Lung (tissue), 12 donors: ENCODE results near the gene COPG2. TPM values are rescaled to one million over a fixed set of nuclear protein-coding genes. Genes with fewer than 3 reads are reported as not detected.
"Not testable (repeated sequence)": the region's sequence is repeated elsewhere in the genome, so short reads cannot be mapped to it uniquely, and the experiment has no call there.

Experiments
- ATAC-seq: fragments of 200-7000 bp; cut with Tn5 transposase; one replicate; pipeline ENCODE4 v1.9.1; 2020; ENCODE audit warnings: moderate number of reproducible peaks; ENCODE audit not compliant: insufficient read depth, low FRiP score
- DNase-seq, 3 donors: peaks; one replicate each; pipeline ENCODE4 v3.0.0-alpha.2; 2013 to 2017
- H3K27ac ChIP-seq, 2 donors: one replicate each; pipeline ENCODE4 v1.5.1; 2013; ENCODE audit warnings: mild to moderate bottlenecking in 2 of 2, moderate library complexity in 2 of 2, control low read depth in 1 of 2, inconsistent platforms in 1 of 2, low read depth in 1 of 2, low read length in 1 of 2
- H3K27me3 ChIP-seq, 3 donors: one replicate each; pipeline ENCODE4 v1.5.1; 2013; ENCODE audit warnings: low read length in 2 of 3; ENCODE audit not compliant: control insufficient read depth in 3 of 3, insufficient read depth in 3 of 3
- H3K36me3 ChIP-seq, 4 donors: one replicate each; pipeline ENCODE4 v1.5.1; 2013; ENCODE audit warnings: low read length in 4 of 4, mild to moderate bottlenecking in 1 of 4, moderate library complexity in 1 of 4; ENCODE audit not compliant: control insufficient read depth in 4 of 4, insufficient read depth in 4 of 4
- H3K4me1 ChIP-seq, 5 donors: one replicate each; pipeline ENCODE4 v1.5.1; 2013; ENCODE audit warnings: low read length in 5 of 5, mild to moderate bottlenecking in 2 of 5, moderate library complexity in 1 of 5; ENCODE audit not compliant: control insufficient read depth in 5 of 5, insufficient read depth in 5 of 5
- H3K4me3 ChIP-seq: one replicate; pipeline ENCODE4 v1.5.1; 2013; ENCODE audit warnings: mild to moderate bottlenecking, control low read depth, moderate library complexity
- H3K9ac ChIP-seq, 2 donors: one replicate each; pipeline ENCODE4 v1.5.1; 2013; ENCODE audit warnings: low read length in 2 of 2, control low read depth in 1 of 2; ENCODE audit not compliant: insufficient read depth in 1 of 2
- H3K9me3 ChIP-seq, 4 donors: one replicate each; pipeline ENCODE4 v1.5.1; 2013; ENCODE audit warnings: low read length in 3 of 4, mild to moderate bottlenecking in 1 of 4, moderate library complexity in 1 of 4; ENCODE audit not compliant: control insufficient read depth in 4 of 4, insufficient read depth in 3 of 4
- WGBS, 2 donors: extraction: QIAGEN DNeasy Blood & Tissue Kit; methylation state at CpG; one replicate each; pipeline ENCODE4 v1.1.7; 2013; 5-methylcytosine and 5-hydroxymethylcytosine counted together
- polyA plus RNA-seq, 2 donors: library from polyadenylated mRNA; stranded (reverse); fragments of 200-250 nt; gene quantifications; one replicate each; pipeline ENCODE4 v1.2.1, GENCODE V29; 2013
- total RNA-seq, 2 donors: library from RNA; depleted of rRNA in 1 of 2; stranded (reverse); fragments of >200 nt in 1 of 2; gene quantifications; one replicate each; pipeline ENCODE4 v1.2.1, GENCODE V29; 2014 to 2021
- TF ChIP-seq, protein P1 (sequence below): IDR thresholded peaks from 2 replicates; pipeline ENCODE4 v1.5.1; 2012; ENCODE audit warnings: mild to moderate bottlenecking; ENCODE audit errors: control extremely low read depth, extremely low read depth
- donor health status: control.
- donor health status: control.
- donor health status: Bipolar disorder and iron deficiency.
- donor health status: healthy.
- donor health status: DM: yes; HTN: yes; CAD: no.

Gene COPG2
- total and polyA plus RNA-seq, 4 donors = 8.9 to 29.3 (median 16.8) TPM

- H3K27ac ChIP-seq = no peak overlapping the region
- peaks cover 0 to 18% (median 9%) of the 10 kb centered on the region in 4 donors for H3K36me3 ChIP-seq
- WGBS, 2 donors = 76 to 79% methylated on average over 4 of the region's 4 CpGs
- no peak overlapping the region for H3K9ac ChIP-seq
- no peaks in the 10 kb centered on the region for H3K27me3 ChIP-seq
- H3K9me3 ChIP-seq = no peaks in the 10 kb centered on the region
- no peak for ATAC-seq
- peak in 2 of 3 donors; percentile 17 to 45 for DNase-seq
- H3K4me1 ChIP-seq = no peaks in the 10 kb centered on the region
- TF ChIP-seq, protein P1, sequence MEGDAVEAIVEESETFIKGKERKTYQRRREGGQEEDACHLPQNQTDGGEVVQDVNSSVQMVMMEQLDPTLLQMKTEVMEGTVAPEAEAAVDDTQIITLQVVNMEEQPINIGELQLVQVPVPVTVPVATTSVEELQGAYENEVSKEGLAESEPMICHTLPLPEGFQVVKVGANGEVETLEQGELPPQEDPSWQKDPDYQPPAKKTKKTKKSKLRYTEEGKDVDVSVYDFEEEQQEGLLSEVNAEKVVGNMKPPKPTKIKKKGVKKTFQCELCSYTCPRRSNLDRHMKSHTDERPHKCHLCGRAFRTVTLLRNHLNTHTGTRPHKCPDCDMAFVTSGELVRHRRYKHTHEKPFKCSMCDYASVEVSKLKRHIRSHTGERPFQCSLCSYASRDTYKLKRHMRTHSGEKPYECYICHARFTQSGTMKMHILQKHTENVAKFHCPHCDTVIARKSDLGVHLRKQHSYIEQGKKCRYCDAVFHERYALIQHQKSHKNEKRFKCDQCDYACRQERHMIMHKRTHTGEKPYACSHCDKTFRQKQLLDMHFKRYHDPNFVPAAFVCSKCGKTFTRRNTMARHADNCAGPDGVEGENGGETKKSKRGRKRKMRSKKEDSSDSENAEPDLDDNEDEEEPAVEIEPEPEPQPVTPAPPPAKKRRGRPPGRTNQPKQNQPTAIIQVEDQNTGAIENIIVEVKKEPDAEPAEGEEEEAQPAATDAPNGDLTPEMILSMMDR = no peak
- H3K4me3 ChIP-seq = no peak overlapping the region
Measured at GRCh38 chr7:130521258-130521951, 147.1 kb downstream of the COPG2 start.

DNA sequence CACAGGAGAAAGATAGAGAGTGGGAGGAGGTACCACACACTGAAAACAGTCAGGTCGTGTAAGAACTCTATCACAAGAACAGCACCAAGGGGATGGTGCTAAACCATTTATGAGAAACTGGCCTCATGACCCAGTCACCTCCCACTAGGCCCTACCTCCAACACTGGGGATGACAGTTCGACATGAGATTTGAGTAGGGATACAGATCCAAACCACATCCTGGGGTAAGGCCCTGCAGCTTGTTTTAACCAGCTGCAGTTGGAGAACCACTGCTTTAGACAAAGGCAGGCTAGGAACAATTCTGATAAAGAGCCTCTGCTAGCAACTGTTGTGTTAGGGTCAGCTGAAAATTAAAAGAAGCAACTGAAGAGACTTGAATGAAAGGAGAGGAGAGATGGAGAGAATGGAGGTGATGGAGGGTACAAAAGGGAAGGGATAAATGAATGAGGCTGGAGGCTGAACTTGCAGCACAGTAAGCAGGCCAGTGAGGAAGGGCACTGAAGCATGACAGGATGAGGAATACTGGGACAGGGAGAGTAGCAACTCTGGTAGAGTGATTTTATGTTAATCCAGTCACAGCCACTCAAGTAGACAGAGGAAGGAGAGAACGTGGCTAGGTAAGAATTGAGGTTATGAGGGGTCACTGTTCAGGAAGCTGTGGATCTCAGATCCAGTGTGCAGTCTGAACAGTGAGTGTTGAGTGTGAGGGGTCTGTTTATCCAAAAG lies 153.1 kb downstream of the COPG2 start:
- DNase-seq (no peak), ATAC-seq (no peak)
- no peak overlapping the region for H3K27ac ChIP-seq
- TF ChIP-seq, protein P1 = no peak
- H3K9me3 ChIP-seq = no peaks in the 10 kb centered on the region
- no peak overlapping the region for H3K9ac ChIP-seq
- H3K36me3 ChIP-seq = peaks cover 7 to 32% (median 11%) of the 10 kb centered on the region in 4 donors
- WGBS, 2 donors = 73 to 75% methylated on average over 3 of the region's 3 CpGs
- H3K4me3 ChIP-seq = no peak overlapping the region
- peaks cover 0 to 1% (median 0%) of the 10 kb centered on the region in 5 donors for H3K4me1 ChIP-seq
- H3K27me3 ChIP-seq = no peaks in the 10 kb centered on the region

- Histone ChIP-seq H3K36me3 (peaks cover 7 to 46% (median 12%) of the 10 kb centered on the region in 4 donors), H3K27ac (no peak overlapping the region), H3K9ac (no peak overlapping the region), H3K4me1 (peaks cover 0 to 1% (median 0%) of the 10 kb centered on the region in 5 donors), H3K27me3 (no peaks in the 10 kb centered on the region), H3K4me3 (no peak overlapping the region), H3K9me3 (no peaks in the 10 kb centered on the region)
- ATAC-seq = no peak
- TF ChIP-seq, protein P1 = no peak
- DNase-seq = no peak
- WGBS, 2 donors = 92% methylated on average over 1 of the region's 1 CpG
Measured at GRCh38 chr7:130513447-130513846, 155.1 kb downstream of the COPG2 start.

GRCh38 chr7:130512038-130512437 lies 156.5 kb downstream of the COPG2 start:
- H3K36me3 ChIP-seq = peaks cover 12 to 56% (median 19%) of the 10 kb centered on the region in 4 donors
- not testable (repeated sequence) for H3K27me3 ChIP-seq, H3K4me3 ChIP-seq, DNase-seq, H3K9ac ChIP-seq, ATAC-seq, H3K9me3 ChIP-seq, H3K27ac ChIP-seq, H3K4me1 ChIP-seq
- WGBS, 2 donors = 92 to 93% methylated on average over 3 of the region's 3 CpGs
